HG02759 (cell line): ENCODE data around the gene DOCK10.
A peak's percentile ranks its signal among the peaks of the same experiment; 100 is the strongest.
"Not testable (repeated sequence)": the region's sequence is repeated elsewhere in the genome, so short reads cannot be mapped to it uniquely, and the experiment has no call there.

Source experiments
- ATAC-seq: cut with Tn5 transposase; IDR thresholded peaks from one replicate; pipeline ENCODE4 v1.9.1; 2021; ENCODE audit warnings: mild to moderate bottlenecking, moderate library complexity; ENCODE audit not compliant: unreplicated experiment

Gene DOCK10

DNA sequence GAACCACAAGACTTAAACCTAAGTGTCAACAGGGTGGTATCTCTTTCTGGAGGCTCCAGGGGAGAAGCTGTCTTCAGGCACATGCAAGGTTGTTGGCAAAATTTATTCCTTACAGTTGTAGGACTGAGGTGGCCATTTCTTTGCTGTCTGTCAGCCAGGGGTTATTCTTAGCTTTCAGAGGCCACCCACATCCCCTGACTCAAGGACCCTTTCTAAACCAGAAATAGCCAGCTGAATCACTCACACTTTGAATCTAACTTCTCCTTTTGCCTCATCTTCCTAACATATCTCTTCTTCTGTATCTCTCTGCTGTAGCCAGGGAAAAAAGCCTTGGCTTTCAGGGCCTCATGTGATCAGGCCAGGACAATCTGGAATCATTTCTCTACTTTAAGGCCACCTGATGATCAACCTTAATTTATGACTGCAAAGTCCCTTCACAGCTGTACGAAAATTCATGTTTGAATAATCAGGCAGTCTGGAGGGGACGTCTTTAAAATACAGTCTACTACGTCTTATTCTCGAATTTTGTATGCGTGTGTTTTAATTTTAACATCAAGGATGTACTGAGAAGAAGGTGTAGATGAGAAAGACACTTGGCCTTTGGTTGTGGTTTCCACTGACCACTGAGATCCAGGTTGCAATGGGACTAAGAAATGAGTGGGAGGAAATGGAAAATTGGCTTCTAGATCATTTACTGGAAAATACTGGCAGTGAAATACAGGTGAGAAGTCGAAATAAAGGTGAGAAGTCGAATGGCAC lies 90.4 kb downstream of the DOCK10 start:
- ATAC-seq = peak; percentile 38

- no peak for ATAC-seq
These were observed 93.4 kb downstream of the DOCK10 start for GRCh38 chr2:224948859-224949258.

GRCh38 chr2:224948005-224948404 lies 94.3 kb downstream of the DOCK10 start:
- ATAC-seq = no peak

DNA sequence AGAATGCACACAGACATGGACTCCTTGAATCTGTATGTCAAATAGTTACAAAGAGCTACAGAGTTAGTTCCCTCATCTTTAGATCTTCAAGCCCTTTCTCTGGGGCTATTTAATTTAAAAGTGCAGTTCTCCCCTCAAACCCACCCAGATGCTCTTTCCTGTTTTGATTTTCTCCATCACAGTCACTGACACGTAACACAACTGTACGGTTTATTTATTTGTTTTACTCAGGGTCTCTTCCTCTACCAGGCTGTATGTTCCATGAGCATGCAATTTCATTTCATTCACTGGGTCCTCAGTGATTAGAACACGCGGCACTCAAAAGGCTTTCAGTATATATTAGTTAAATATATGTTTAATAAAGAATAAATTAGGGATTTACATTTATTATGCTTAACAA lies 94.7 kb downstream of the DOCK10 start:
- no peak for ATAC-seq

DNA sequence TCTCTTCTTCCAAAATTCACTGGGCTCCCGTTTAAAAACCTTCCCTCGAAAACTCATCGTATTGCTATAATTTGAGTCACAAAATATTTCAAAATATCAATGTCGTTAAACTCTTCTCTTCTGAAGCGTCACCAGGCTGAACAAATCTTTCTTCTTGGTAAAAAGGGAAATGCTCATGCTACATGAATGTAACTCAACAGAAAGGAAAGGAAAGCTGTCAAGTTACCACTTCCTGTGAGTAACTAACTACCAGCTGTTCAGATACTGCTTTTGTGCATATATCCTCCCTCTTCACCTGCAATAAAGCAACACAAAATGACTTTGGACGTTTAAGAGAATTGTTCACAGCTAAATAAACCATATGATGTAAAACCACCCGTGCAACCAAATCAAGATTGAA lies 95.4 kb downstream of the DOCK10 start:
- peak; percentile 65 for ATAC-seq

GRCh38 chr2:224944707-224945547 lies 97.3 kb downstream of the DOCK10 start:
- no peak for ATAC-seq

DNA sequence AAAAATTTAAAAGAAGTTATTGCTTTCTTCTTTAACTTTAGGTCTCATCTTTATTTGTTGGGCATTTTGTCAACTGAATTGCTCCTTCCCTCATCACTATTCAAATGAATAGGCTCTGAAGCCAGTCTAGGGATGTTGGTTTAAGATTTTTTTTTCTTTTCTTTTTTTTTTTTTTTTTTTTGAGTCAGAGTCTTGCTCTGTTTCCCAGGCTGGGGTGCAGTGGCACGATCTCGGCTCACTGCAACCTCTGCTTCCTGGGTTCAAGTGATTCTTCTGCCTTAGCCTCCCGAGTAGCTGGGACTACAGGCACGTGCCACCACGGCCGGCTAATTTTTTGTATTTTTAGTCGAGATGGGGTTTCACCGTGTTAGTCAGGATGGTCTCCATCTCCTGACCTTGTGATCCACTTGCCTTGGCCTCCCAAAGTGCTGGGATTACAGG lies 98.6 kb downstream of the DOCK10 start:
- ATAC-seq = not testable (repeated sequence)

DNA sequence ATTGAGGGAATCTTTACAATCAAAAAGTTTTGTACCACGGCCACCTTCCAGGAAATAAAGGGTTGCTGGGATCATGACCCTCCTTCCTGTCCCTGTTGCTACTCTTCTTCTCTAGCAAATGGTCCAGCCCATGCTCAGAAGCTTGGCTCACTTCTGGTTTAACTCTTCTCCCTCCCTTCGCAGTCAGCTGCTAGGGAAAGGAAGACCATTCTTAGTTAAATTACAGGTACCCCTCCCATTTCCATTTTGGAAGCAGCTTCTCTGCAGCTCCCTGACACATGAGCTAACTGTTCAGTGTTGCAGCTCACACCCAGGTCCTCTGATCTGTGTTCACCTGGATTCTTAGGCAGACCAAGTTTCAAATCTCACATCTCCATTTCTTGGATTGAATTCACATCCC lies 100.3 kb downstream of the DOCK10 start:
- ATAC-seq = no peak

DNA sequence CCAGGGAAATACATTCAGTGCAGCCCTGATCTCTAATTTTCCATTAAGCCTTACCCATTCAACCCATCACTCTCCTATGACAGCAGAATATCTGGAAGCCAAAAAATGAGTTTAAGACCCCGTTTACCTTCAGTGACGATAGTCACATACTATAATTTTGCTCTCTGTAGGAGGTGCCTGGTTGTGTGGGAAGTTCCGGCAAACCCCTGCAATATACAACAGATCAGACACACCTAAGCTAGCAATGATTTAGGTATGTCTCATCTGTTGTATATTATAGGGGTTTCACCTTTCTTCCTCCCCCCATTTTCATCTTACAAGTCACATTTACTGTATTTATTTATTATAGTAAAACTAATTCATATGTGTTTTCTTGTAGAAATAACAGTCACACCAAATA lies 101.7 kb downstream of the DOCK10 start:
- ATAC-seq = no peak

DNA sequence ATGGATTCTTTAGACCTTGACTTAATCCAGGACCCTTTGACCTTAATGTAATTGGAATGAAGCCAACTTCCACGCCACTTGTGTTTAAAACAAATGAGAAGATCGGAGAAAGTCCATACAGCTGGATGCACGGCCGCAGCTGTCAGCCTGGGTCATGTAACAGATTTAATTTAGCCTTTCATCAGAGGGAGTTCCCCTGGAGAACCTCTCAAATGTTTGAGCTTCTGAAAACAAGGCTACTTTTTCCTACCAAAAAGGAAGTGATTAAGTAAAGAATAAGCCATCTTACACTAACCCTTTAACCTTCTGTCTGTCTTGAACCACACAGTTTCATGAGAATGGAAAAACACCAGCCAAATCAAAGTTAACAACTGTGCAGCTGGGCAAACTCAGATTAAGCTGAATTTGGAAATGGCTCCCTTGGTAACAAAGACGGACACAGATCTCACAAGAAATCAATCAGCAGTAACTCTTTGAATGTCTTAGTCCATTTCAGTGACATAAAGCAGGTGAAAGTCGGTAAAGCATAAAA lies 103.6 kb downstream of the DOCK10 start:
- peak; percentile 52 for ATAC-seq

- peak; percentile 75 for ATAC-seq
These were observed 104.4 kb downstream of the DOCK10 start for GRCh38 chr2:224937887-224938286.

DNA sequence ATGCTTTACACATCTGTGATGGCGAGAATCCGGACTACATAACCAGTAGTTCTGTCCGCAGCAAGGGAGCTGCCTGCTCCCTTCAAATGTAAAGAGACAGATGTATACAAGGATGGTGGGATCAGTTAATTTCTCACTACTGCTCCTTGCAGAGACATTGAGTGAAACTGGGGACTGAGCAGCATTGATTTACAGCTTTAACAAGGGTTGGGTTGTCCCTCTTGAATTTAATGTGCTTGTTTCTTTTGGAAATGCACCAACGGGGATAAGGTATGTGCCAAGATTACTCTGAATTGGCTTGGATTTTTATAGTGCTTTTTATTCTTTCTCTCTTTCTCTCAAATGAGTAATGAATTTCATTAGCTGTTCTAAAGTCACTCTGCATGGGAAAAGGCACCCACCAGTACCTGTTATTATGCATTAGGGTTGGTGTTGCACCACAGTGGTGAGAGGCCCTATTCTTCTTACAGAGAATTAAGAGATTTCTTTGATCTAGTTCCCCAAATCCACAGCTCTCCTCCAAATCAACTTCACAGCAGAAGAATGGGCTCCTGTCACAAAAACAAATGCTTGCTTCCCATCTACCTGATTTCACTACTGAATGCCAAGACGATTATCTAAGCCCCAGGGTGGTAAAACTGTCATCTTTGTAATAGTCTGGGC lies 107.6 kb downstream of the DOCK10 start:
- ATAC-seq = no peak

DNA sequence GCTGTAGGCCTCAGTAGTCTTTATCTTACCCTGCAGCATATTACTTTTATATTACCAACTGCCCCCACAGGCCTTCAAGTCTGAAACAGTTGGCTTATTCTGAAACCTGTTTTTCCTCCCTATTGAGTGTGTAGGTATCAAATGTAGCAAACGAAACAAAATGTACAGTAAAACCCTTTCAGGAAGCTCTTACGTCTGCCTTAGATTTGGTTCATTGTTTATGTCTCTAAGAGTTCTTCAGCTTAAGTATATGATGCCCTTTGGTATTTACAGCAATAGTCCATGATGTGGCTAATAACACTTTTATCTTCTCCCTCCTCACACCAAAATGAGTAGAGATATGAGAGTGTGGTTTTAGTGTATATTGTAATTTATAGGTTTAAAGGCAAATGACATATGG lies 108.8 kb downstream of the DOCK10 start:
- ATAC-seq = no peak

DNA sequence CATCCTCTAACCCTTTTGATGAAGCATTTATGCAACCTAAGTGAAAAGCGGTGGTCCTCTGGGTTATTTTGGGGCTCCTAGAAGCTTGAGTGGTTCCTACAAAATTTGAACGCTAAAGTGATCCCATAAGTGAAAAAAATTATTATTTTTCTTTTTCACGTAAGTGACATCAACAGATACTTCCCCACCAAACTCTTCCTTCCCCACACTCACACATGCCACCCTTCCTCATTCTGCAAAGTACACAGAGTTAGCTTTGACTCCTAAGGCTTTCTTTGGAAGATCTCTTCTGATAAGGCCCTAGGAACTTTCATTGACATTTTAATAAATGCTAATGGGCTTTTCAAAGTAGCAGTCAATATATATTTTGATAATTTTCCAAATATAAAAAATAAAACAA lies 109.7 kb downstream of the DOCK10 start:
- ATAC-seq = no peak

DNA sequence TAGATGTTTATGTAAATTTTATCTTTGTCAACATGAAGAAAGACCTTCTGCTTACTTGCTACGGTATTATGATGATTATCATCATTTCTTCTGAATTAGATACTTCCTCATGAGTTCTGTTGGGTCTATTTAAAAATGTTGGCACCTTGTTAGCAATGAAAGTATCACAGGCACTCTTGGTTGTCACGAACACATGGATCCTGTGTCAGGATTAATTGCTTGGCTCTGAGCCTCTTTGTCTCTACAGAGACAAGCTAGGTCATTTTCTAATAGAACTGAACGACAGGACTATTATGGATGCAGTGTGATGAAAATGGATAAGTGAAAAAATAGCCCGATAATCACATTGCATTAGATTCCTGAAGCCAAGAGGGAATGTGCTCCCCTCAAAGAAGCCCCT lies 110.3 kb downstream of the DOCK10 start:
- ATAC-seq = no peak

DNA sequence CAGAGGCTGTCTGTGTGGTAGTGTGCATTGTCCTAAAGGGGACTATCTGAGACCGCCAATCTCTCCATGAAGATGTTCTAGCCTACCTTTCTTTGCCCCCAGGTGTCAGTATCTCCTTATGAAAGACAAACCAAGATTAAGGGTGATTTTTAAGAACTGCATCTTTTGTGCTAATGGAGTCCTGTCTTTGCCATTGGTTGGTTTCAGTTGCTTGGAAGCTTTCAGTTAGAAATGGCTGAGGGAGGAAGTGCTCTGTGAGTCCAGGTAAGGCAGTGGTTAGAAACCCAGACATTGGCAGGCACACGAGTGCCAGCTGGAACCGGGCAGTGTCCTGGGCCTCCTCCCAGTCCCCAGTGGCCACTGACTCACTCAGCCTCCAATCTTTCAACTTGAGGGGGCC lies 111.3 kb downstream of the DOCK10 start:
- no peak for ATAC-seq

DNA sequence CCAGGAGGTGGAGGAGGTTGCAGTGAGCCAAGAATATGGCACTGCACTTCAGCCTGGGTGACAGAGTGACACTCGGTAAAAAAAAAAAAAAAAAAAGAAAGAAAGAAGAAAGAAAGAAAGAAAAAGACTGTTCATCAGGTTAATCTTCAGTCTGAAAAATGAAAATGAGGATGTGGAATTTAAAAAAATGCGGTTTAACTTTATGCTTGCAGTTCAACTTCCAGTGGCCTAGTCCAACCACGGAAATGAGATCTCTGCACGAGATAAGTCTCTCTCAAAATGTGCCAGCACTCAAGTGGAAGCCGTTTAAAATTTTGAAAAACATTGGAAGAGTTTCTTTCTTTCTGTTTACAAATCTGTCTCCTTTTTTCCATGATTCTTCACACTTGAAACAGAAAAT lies 112.1 kb downstream of the DOCK10 start:
- no peak for ATAC-seq

GRCh38 chr2:224929512-224929911 lies 112.8 kb downstream of the DOCK10 start:
- ATAC-seq = no peak

DNA sequence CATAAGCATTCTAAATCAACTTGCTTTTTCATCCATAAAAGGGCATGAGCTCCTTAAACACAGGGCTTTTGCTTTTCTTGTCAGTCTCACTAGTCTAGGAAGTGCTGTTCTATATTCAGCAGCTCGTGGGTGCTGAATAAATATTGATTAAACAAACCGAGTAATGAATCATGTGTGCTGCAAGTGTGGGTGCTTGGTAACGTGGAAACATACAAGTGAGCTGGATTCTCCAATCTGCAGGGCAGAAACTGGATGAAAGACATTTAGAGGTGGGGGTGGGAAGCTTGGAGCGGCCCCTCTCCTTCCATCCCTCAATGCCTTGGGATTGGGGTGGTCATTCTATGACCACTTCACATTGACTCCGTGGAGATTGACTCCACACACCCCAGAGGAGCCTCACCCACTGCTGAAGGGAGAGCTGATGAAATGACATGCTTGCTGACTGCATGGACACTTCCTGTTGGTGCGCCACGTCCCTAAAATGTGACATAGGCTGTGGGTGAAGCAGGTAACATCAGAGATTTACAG lies 114.6 kb downstream of the DOCK10 start:
- ATAC-seq = no peak

DNA sequence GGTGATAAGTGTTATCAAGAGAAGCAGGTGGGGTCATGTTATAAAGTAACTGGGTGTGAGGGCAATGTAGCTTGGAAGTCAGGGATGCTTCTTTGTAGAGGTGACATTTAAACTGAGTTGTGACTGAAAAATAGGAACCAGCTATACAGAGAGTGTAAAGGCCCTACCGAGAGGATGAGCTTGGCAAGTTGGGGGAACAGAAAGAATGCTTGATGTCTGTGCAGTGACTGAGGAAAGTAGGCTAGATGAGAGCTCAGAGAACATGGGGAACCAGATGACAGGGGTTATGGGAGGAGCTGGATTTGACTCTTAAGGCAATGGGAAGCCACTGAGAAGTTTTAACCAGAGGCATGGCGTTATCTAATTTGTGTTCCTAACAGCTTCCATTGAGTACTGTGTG lies 115.3 kb downstream of the DOCK10 start:
- no peak for ATAC-seq

- no peak for ATAC-seq
These were observed 116.5 kb downstream of the DOCK10 start for GRCh38 chr2:224925810-224926100.
